K562 (cell line): ENCODE data around the gene DGCR6L. TPM values are rescaled to one million over a fixed set of nuclear protein-coding genes. Genes with fewer than 3 reads are reported as not detected.

Source experiments
- CHCHD3 ChIP-seq: fragments of 250-450 bp; sonication (Bioruptor Pico); IDR thresholded peaks from 2 replicates; pipeline ENCODE4 v2.1.2; 2022; ENCODE audit warnings: mild to moderate bottlenecking
- HDAC3 ChIP-seq: fragments of 450-650 bp; IDR thresholded peaks from 2 replicates; pipeline ENCODE4 v1.6.1; 2018; ENCODE audit warnings: borderline replicate concordance, mild to moderate bottlenecking, moderate library complexity; ENCODE audit not compliant: partially characterized antibody
- ZNF583 ChIP-seq: fragments of 250-450 bp; sonication (Bioruptor Pico); IDR thresholded peaks from 2 replicates; pipeline ENCODE4 v1.4.0; 2020
- polyA plus RNA-seq, 8 experiments: library from polyadenylated mRNA; depleted of rRNA in 4 of 8; stranded (reverse) in 5 of 8; unstranded in 3 of 8; fragments of >200 nt; fragmentation: Nextera tagmentation in 2 of 8; fragmentation: Illumina TruSeq in 1 of 8; extraction: Ambion mirVana in 2 of 8; extraction: Trizol in 1 of 8; gene quantifications; 2 replicates each; pipeline versions ENCODE4 v1.2.1 to v1.2.3, GENCODE V29; 2011 to 2014; ENCODE audit warnings: inconsistent platforms in 1 of 8, missing spikeins in 1 of 8
- total RNA-seq, 7 experiments: library from RNA; depleted of rRNA in 6 of 7; stranded (reverse); fragments of >200 nt in 6 of 7; fragmentation: Illumina TruSeq in 2 of 7; extraction: Trizol in 2 of 7; gene quantifications; 2 replicates each; pipeline versions ENCODE4 v1.2.1 to v1.2.3, GENCODE V29; 2011 to 2021; ENCODE audit warnings: low replicate concordance in 1 of 7
- TF ChIP-seq, protein P1 (sequence below): fragments of 250-450 bp; sonication (Bioruptor Pico); IDR thresholded peaks from 2 replicates; pipeline ENCODE4 v1.4.0; 2020; ENCODE audit warnings: borderline replicate concordance
- TF ChIP-seq, protein P2 (sequence below): sonication (generic); formaldehyde crosslinking; IDR thresholded peaks from 2 replicates; pipeline ENCODE4 v1.8.0; 2022; ENCODE audit warnings: mild to moderate bottlenecking, missing genetic modification reagents

DGCR6L gene
- total and polyA plus RNA-seq, 9 of the 15 experiments (the other 6 are each of a cell fraction or from before 2014, with no cell fraction given) = 3.6 to 151 (median 51.0) TPM

DNA sequence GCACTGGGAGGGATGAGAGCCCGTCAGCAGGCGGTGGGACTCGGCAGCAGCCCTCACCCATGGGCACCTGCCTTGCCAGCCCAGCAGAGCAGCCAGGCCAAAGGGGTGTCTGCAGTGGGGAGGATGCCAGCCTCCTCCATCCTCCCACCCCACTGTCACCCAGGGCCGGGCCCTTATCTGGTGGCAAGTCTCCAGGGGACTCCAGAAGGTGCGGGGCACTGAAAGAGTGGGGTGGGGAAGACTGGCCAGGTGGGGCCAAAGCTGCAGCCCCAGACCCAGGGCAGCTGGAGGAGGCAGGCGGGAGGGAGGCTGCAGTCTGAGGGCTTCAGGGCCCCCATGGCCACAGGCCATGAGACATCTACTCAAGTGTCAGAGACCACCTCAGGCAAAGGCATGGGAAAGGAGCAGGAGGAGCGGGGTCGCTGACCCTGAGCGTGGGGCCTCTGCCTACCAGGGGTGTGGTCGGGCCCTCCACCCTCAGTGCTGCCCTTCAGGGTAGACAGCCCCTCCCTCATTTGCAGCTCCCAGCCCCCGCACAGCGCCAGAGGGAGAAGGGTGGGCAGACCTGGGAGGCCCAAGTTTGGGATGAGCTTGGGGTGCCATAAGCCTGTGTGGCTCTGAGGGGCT lies 3.5 kb downstream of the DGCR6L start (continued):
- TF ChIP-seq, protein P1, sequence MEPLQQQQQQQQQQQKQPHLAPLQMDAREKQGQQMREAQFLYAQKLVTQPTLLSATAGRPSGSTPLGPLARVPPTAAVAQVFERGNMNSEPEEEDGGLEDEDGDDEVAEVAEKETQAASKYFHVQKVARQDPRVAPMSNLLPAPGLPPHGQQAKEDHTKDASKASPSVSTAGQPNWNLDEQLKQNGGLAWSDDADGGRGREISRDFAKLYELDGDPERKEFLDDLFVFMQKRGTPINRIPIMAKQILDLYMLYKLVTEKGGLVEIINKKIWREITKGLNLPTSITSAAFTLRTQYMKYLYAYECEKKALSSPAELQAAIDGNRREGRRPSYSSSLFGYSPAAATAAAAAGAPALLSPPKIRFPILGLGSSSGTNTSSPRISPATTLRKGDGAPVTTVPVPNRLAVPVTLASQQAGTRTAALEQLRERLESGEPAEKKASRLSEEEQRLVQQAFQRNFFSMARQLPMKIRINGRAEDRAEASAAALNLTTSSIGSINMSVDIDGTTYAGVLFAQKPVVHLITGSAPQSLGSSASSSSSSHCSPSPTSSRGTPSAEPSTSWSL (CRISPR knock-in tag) = 0 out of 2 replicates have a peak, but pooled peaks have one; percentile 12
- TF ChIP-seq HDAC3 (no peak), ZNF583 (CRISPR knock-in tag) (0 out of 2 replicates have a peak, but pooled peaks have one; percentile 14), CHCHD3 (CRISPR knock-in tag) (no peak)
- TF ChIP-seq, protein P2, sequence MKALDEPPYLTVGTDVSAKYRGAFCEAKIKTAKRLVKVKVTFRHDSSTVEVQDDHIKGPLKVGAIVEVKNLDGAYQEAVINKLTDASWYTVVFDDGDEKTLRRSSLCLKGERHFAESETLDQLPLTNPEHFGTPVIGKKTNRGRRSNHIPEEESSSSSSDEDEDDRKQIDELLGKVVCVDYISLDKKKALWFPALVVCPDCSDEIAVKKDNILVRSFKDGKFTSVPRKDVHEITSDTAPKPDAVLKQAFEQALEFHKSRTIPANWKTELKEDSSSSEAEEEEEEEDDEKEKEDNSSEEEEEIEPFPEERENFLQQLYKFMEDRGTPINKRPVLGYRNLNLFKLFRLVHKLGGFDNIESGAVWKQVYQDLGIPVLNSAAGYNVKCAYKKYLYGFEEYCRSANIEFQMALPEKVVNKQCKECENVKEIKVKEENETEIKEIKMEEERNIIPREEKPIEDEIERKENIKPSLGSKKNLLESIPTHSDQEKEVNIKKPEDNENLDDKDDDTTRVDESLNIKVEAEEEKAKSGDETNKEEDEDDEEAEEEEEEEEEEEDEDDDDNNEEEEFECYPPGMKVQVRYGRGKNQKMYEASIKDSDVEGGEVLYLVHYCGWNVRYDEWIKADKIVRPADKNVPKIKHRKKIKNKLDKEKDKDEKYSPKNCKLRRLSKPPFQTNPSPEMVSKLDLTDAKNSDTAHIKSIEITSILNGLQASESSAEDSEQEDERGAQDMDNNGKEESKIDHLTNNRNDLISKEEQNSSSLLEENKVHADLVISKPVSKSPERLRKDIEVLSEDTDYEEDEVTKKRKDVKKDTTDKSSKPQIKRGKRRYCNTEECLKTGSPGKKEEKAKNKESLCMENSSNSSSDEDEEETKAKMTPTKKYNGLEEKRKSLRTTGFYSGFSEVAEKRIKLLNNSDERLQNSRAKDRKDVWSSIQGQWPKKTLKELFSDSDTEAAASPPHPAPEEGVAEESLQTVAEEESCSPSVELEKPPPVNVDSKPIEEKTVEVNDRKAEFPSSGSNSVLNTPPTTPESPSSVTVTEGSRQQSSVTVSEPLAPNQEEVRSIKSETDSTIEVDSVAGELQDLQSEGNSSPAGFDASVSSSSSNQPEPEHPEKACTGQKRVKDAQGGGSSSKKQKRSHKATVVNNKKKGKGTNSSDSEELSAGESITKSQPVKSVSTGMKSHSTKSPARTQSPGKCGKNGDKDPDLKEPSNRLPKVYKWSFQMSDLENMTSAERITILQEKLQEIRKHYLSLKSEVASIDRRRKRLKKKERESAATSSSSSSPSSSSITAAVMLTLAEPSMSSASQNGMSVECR = 0 out of 2 replicates have a peak, but pooled peaks have one; percentile 13
